ENCODE data around the gene C2orf76.

GRCh38 chr2:119283873-119284331 is 82.7 kb downstream of the C2orf76 start:
- no peak for TF ChIP-seq JUN (IDR thresholded peaks at IDR 0.05)
- no peak for TF ChIP-seq CTCF (IDR thresholded peaks at IDR 0.05)

All from A549 (cell line).